Spleen (tissue), 7 donors: ENCODE measurements around the gene HOXA10.

Experiments
- CTCF ChIP-seq, 11 experiments: fragments of 200-600 bp in 7 of 11; fragments of 450-650 bp in 4 of 11; sonication (generic) in 4 of 11; IDR thresholded peaks in 8 of 11; conservative IDR thresholded peaks in 3 of 11; 1 replicate in 7 of 11; 2 replicates in 4 of 11; pipeline versions ENCODE4 v1.4.0 to v1.8.0; 2016 to 2021; ENCODE audit warnings: antibody characterized with exemption in 11 of 11, inconsistent platforms in 4 of 11, mild to moderate bottlenecking in 1 of 11
- POLR2AphosphoS5 ChIP-seq, 3 donors: sonication (generic); formaldehyde crosslinking; IDR thresholded peaks; one replicate each; pipeline ENCODE4 v1.5.1; 2017; ENCODE audit warnings: antibody characterized with exemption in 3 of 3
- donor health status: DM: no; HTN: no; CAD: no; lungs with moderate emphysema.
- donor health status: DM: no; HTN: no; CAD: no.
- donor health status: DM: no; HTN: no; CAD: no.

GRCh38 chr7:27202018-27202861 lies 28.1 kb upstream of the HOXA10 start:
- TF ChIP-seq CTCF (IDR thresholded peaks at IDR 0.05 in 8 of 11, conservative IDR thresholded peaks at IDR 0.05 in 3 of 11) = no peak
- TF ChIP-seq POLR2AphosphoS5 (IDR thresholded peaks at IDR 0.05) = peak in 2 of 3 donors; percentile 19 to 60
